H1 (cell line): Measurements from ENCODE around the gene CACNA1F. TPM values are rescaled to one million over a fixed set of nuclear protein-coding genes. Genes with fewer than 3 reads are reported as not detected.

Source experiments
- CTCF ChIA-PET: fragments of 300-600 bp; sonication (Branson Sonifier 250); formaldehyde crosslinking; loops from one replicate; lab custom pipeline; 2021; ENCODE audit not compliant: partially characterized antibody; lab: Charles Lee
- POLR2A ChIA-PET: fragments of 300-600 bp; sonication (Branson Sonifier 250); formaldehyde crosslinking; loops from one replicate; lab custom pipeline; 2021; ENCODE audit warnings: inconsistent platforms; ENCODE audit not compliant: partially characterized antibody; lab: Charles Lee
- DNase-seq, 2 experiments: peaks; one replicate each; pipeline versions ENCODE4 v3.0.0 to v3.0.0-alpha.2; 2010 to 2022; ENCODE audit warnings: low spot score in 2 of 2, low read depth in 1 of 2, mixed read lengths in 1 of 2
- FAIRE-seq: peaks from 2 replicates; lab custom pipeline; 2011; peaks lifted over from hg19 to GRCh38; lab: Jason Lieb, UNC
- H2AFZ ChIP-seq: 2 replicates; pipeline ENCODE4 v1.8.1; 2012; ENCODE audit warnings: low read length, inconsistent platforms
- H2AK5ac ChIP-seq: 2 replicates; pipeline ENCODE4 v1.6.1; 2013; ENCODE audit warnings: low read depth, low read length
- H2BK120ac ChIP-seq: replicated peaks from 2 replicates; pipeline ENCODE3; 2013; ENCODE audit warnings: low read depth, low read length, inconsistent platforms
- H2BK12ac ChIP-seq: 2 replicates; pipeline ENCODE4 v1.6.1; 2013; ENCODE audit warnings: low read depth, low read length
- H2BK15ac ChIP-seq: 2 replicates; pipeline ENCODE4 v1.6.1; 2013; ENCODE audit warnings: low read length
- H2BK20ac ChIP-seq: 2 replicates; pipeline ENCODE4 v1.6.1; 2013; ENCODE audit warnings: low read length
- H2BK5ac ChIP-seq: 2 replicates; pipeline ENCODE4 v1.6.1; 2013; ENCODE audit warnings: low read depth, low read length
- H3K14ac ChIP-seq: 2 replicates; pipeline ENCODE4 v1.6.1; 2013; ENCODE audit warnings: inconsistent platforms; ENCODE audit not compliant: insufficient read length
- H3K18ac ChIP-seq: 2 replicates; pipeline ENCODE4 v1.6.1; 2013; ENCODE audit warnings: low read length; ENCODE audit errors: extremely low read depth
- H3K23ac ChIP-seq: 2 replicates; pipeline ENCODE4 v1.6.1; 2013; ENCODE audit warnings: inconsistent platforms; ENCODE audit not compliant: insufficient read length
- H3K23me2 ChIP-seq: 2 replicates; pipeline ENCODE4 v1.6.1; 2013; ENCODE audit warnings: low read depth, low read length
- H3K27ac ChIP-seq: 2 replicates; pipeline ENCODE4 v1.6.1; 2011; ENCODE audit warnings: low read depth, low read length, inconsistent platforms
- H3K27me3 ChIP-seq, 4 experiments: replicated peaks in 1 of 4; 1 replicate in 1 of 4; 2 replicates in 3 of 4; pipeline versions ENCODE4 v1.6.1 to v1.8.1; 2011 to 2013; ENCODE audit warnings: low read length in 3 of 4, mild to moderate bottlenecking in 3 of 4, inconsistent platforms in 2 of 4, mixed read lengths in 2 of 4, moderate library complexity in 1 of 4; ENCODE audit not compliant: control insufficient read depth in 3 of 4, insufficient read depth in 3 of 4; ENCODE audit errors: extremely low read depth in 1 of 4
- H3K36me3 ChIP-seq, 4 experiments: 2 replicates each; pipeline versions ENCODE4 v1.6.1 to v1.8.1; 2011 to 2013; ENCODE audit warnings: mild to moderate bottlenecking in 4 of 4, low read length in 3 of 4, moderate library complexity in 2 of 4, control low read depth in 1 of 4, inconsistent platforms in 1 of 4; ENCODE audit not compliant: insufficient read depth in 4 of 4, control insufficient read depth in 2 of 4
- H3K4ac ChIP-seq: replicated peaks from 2 replicates; pipeline ENCODE3; 2013; ENCODE audit warnings: low read length, low read depth, mixed read lengths, inconsistent platforms; ENCODE audit not compliant: insufficient read length
- H3K4me1 ChIP-seq, 4 experiments: replicated peaks in 1 of 4; 1 replicate in 1 of 4; 2 replicates in 3 of 4; pipeline versions ENCODE4 v1.6.1 to v1.8.1; 2011 to 2013; ENCODE audit warnings: low read length in 3 of 4, inconsistent platforms in 2 of 4, mixed read lengths in 1 of 4; ENCODE audit not compliant: insufficient read depth in 4 of 4, control insufficient read depth in 3 of 4
- H3K4me2 ChIP-seq, 2 experiments: 2 replicates each; pipeline versions ENCODE4 v1.6.1 to v1.8.1; 2011 to 2013; ENCODE audit warnings: low read depth in 2 of 2, low read length in 2 of 2, control low read depth in 1 of 2, inconsistent platforms in 1 of 2, mild to moderate bottlenecking in 1 of 2; ENCODE audit not compliant: insufficient read depth in 1 of 2
- H3K4me3 ChIP-seq, 4 experiments: fragments of 200-600, 300-600 bp in 1 of 4; sonication (generic), shearing (Covaris generic), sonication (Bioruptor Twin) in 1 of 4; 2 replicates each; pipeline versions ENCODE4 v1.5.1 to v1.8.1; 2011 to 2016; ENCODE audit warnings: low read length in 4 of 4, low read depth in 3 of 4, control low read depth in 2 of 4, inconsistent platforms in 2 of 4, mild to moderate bottlenecking in 2 of 4, mixed read lengths in 1 of 4, moderate library complexity in 1 of 4; ENCODE audit not compliant: insufficient read depth in 2 of 4; ENCODE audit errors: extremely low read depth in 1 of 4
- H3K56ac ChIP-seq: replicated peaks from 2 replicates; pipeline ENCODE3; 2013; ENCODE audit warnings: low read depth, mild to moderate bottlenecking, mixed read lengths, low read length, inconsistent platforms; ENCODE audit not compliant: insufficient read length
- H3K79me1 ChIP-seq: 2 replicates; pipeline ENCODE4 v1.6.1; 2013; ENCODE audit warnings: low read depth, low read length, control low read depth
- H3K79me2 ChIP-seq, 2 experiments: 2 replicates each; pipeline versions ENCODE4 v1.6.1 to v1.8.1; 2012 to 2013; ENCODE audit warnings: low read length in 2 of 2, mild to moderate bottlenecking in 2 of 2, inconsistent platforms in 1 of 2; ENCODE audit not compliant: insufficient read depth in 2 of 2, control insufficient read depth in 1 of 2
- H3K9ac ChIP-seq, 4 experiments: replicated peaks in 1 of 4; 1 replicate in 1 of 4; 2 replicates in 3 of 4; pipeline versions ENCODE4 v1.6.1 to v1.8.1; 2011 to 2013; ENCODE audit warnings: low read depth in 3 of 4, low read length in 3 of 4, control low read depth in 2 of 4, mild to moderate bottlenecking in 2 of 4, moderate library complexity in 2 of 4, inconsistent platforms in 1 of 4; ENCODE audit errors: extremely low read depth in 1 of 4
- H3K9me3 ChIP-seq, 2 experiments: 2 replicates each; pipeline versions ENCODE4 v1.6.1 to v1.8.1; 2012 to 2013; ENCODE audit warnings: mild to moderate bottlenecking in 2 of 2, moderate library complexity in 2 of 2, control low read depth in 1 of 2, inconsistent platforms in 1 of 2, low read depth in 1 of 2, low read length in 1 of 2, mixed read lengths in 1 of 2; ENCODE audit not compliant: insufficient read depth in 2 of 2
- H4K20me1 ChIP-seq, 2 experiments: replicated peaks in 1 of 2; 2 replicates each; pipeline versions ENCODE3 to v1.8.1; 2011 to 2013; ENCODE audit warnings: inconsistent platforms in 2 of 2, low read length in 2 of 2, mild to moderate bottlenecking in 1 of 2; ENCODE audit not compliant: insufficient read depth in 2 of 2, control insufficient read depth in 1 of 2
- H4K5ac ChIP-seq: 2 replicates; pipeline ENCODE4 v1.6.1; 2013; ENCODE audit warnings: low read length, low read depth, mixed read lengths, inconsistent platforms; ENCODE audit not compliant: insufficient read length
- H4K8ac ChIP-seq: 2 replicates; pipeline ENCODE4 v1.8.0; 2013; ENCODE audit warnings: mild to moderate bottlenecking, moderate library complexity, low read length, inconsistent platforms; ENCODE audit not compliant: insufficient read depth; ENCODE audit errors: extremely low read depth
- H4K91ac ChIP-seq: replicated peaks from 2 replicates; pipeline ENCODE3; 2013; ENCODE audit warnings: low read length, mixed read lengths, inconsistent platforms; ENCODE audit not compliant: insufficient read length
- CEBPB ChIP-seq: IDR thresholded peaks from 2 replicates; pipeline ENCODE4 v1.6.1; 2012; ENCODE audit warnings: low read depth, low read length
- JUN ChIP-seq: IDR thresholded peaks from 2 replicates; pipeline ENCODE4 v1.6.1; 2011; ENCODE audit warnings: low read depth, mild to moderate bottlenecking, improper control_type of control experiment, low read length
- NANOG ChIP-seq: IDR thresholded peaks from 2 replicates; pipeline ENCODE4 v1.6.1; 2011; ENCODE audit warnings: low read length, low read depth, mild to moderate bottlenecking, inconsistent platforms; ENCODE audit not compliant: insufficient read depth, poor library complexity, severe bottlenecking
- SIX5 ChIP-seq: IDR thresholded peaks from 2 replicates; pipeline ENCODE4 v1.6.1; 2011; ENCODE audit warnings: mild to moderate bottlenecking, low read depth, low read length
- TAF1 ChIP-seq: IDR thresholded peaks from 2 replicates; pipeline ENCODE4 v1.6.1; 2011; ENCODE audit warnings: mild to moderate bottlenecking, low read depth, low read length
- WGBS, 2 experiments: shearing (Covaris generic) in 1 of 2; methylation state at CpG; one replicate each; pipeline versions ENCODE4 v1.1.6 to v1.1.7; 2013 to 2015; ENCODE audit warnings: low lambda C conversion rate in 2 of 2, mixed read lengths in 2 of 2, inconsistent platforms in 1 of 2, low coverage in 1 of 2, missing lambda C conversion rate in 1 of 2; ENCODE audit not compliant: insufficient replicate concordance in 2 of 2, insufficient coverage in 1 of 2, insufficient read length in 1 of 2; ENCODE audit errors: extremely low coverage in 1 of 2, missing lambda C conversion rate in 1 of 2; 5-methylcytosine and 5-hydroxymethylcytosine counted together
- polyA plus RNA-seq, 7 experiments: library from polyadenylated mRNA; depleted of rRNA in 3 of 7; stranded (reverse) in 5 of 7; unstranded in 2 of 7; fragments of >200 nt in 5 of 7; fragments of 200-250 nt in 2 of 7; gene quantifications; 1 replicate in 5 of 7; 2 replicates in 1 of 7; 4 replicates in 1 of 7; pipeline versions ENCODE4 v1.2.1 to v1.2.3, GENCODE V29; 2011 to 2013; ENCODE audit warnings: missing spikeins in 2 of 7, mixed read lengths in 2 of 7
- total RNA-seq: library from RNA; stranded (reverse); fragmentation: NEBNext Ultra II Directional; extraction: Animal tissue kit (Norgen Biotek cat#: 25700); gene quantifications from 2 replicates; pipeline ENCODE4 v1.2.1, GENCODE V29; 2021

CACNA1F gene
- total and polyA plus RNA-seq, 2 of the 8 experiments (the other 6 are each of a cell fraction or from before 2014, with no cell fraction given), result 0.59 to 0.84 TPM

GRCh38 chrX:49276671-49277534, 43.8 kb upstream of the CACNA1F start:
- Histone ChIP-seq H3K14ac (no peak overlapping the region), H3K4me1 (peaks cover 0 to 3% (median 0%) of the 10 kb centered on the region in 4 experiments; a peak in 1 of 7 replicates), H2AFZ (no peak overlapping the region), H2BK15ac (no peak overlapping the region), H3K23me2 (no peaks in the 10 kb centered on the region), H3K79me2 (peaks cover 5 to 22% of the 10 kb centered on the region in 2 experiments; a peak in 2 of 4 replicates), H4K5ac (no peak overlapping the region), H3K9ac (no peak overlapping the region), H3K4me2 (no peak overlapping the region), H2AK5ac (no peak overlapping the region), H4K91ac (no peak overlapping the region), H3K18ac (no peak overlapping the region), H3K4me3 (no peak overlapping the region), H3K27me3 (no peaks in the 10 kb centered on the region), H2BK5ac (no peak overlapping the region), H4K8ac (no peak overlapping the region), H3K23ac (no peak overlapping the region), H2BK12ac (no peak overlapping the region), H3K36me3 (no peaks in the 10 kb centered on the region), H4K20me1 (peaks cover 0 to 16% of the 10 kb centered on the region in 2 experiments), H3K9me3 (no peaks in the 10 kb centered on the region), H3K56ac (no peak overlapping the region), H3K79me1 (peaks cover 2% of the 10 kb centered on the region; the same call in 1 of the 2 replicates), H2BK20ac (no peak overlapping the region), H2BK120ac (no peak overlapping the region), H3K4ac (no peak overlapping the region), H3K27ac (no peak overlapping the region)
- DNase-seq, result no peak
- ChIA-PET POLR2A (interaction anchor here (1.0 to 2.4 kb wide), 2 partner anchors 10 to 14 kb away, joined by 3 to 8 read pairs; no protein-coding TSS in a partner anchor), CTCF (interaction anchor here (1.5 to 1.8 kb wide), 3 partner anchors 14 to 135 kb away, joined by 3 to 6 read pairs (median 3); no protein-coding TSS in a partner anchor)
- WGBS, 2 experiments, result 89% methylated on average over 14 of the region's 19 CpGs; no CpG with 5 or more reads in 1 of the 2 experiments
- no peak for FAIRE-seq
- no peak for TF ChIP-seq JUN
- no peak for TF ChIP-seq SIX5
- no peak for TF ChIP-seq CEBPB
- no peak for TF ChIP-seq NANOG
- TF ChIP-seq TAF1, result no peak
